Astrocyte (in vitro differentiated cells and primary cell): Measurements from ENCODE around the gene ZKSCAN1. TPM values are rescaled to one million over a fixed set of nuclear protein-coding genes. Genes with fewer than 3 reads are reported as not detected.

ENCODE experiments used
- DNase-seq: peaks from one replicate; pipeline ENCODE4 v3.0.0-alpha.2; 2010; ENCODE audit warnings: low read depth
- FAIRE-seq: peaks from 2 replicates; lab custom pipeline; 2011; peaks lifted over from hg19 to GRCh38; lab: Jason Lieb, UNC
- H2AFZ ChIP-seq: 2 replicates; pipeline ENCODE4 v1.6.0; 2012; ENCODE audit warnings: low read depth, low read length, inconsistent platforms
- H3K27ac ChIP-seq: 2 replicates; pipeline ENCODE4 v1.5.1; 2011; ENCODE audit warnings: low read depth, low read length, inconsistent platforms
- H3K27me3 ChIP-seq: 2 replicates; pipeline ENCODE4 v1.6.0; 2011; ENCODE audit warnings: low read length, inconsistent platforms; ENCODE audit not compliant: insufficient read depth
- H3K36me3 ChIP-seq: 2 replicates; pipeline ENCODE4 v1.5.1; 2011; ENCODE audit warnings: low read length, inconsistent platforms; ENCODE audit not compliant: insufficient read depth
- H3K4me1 ChIP-seq: 2 replicates; pipeline ENCODE4 v1.5.1; 2011; ENCODE audit warnings: low read length, inconsistent platforms; ENCODE audit not compliant: insufficient read depth
- H3K4me2 ChIP-seq: 2 replicates; pipeline ENCODE4 v1.6.0; 2012; ENCODE audit warnings: low read length, inconsistent platforms
- H3K4me3 ChIP-seq: 2 replicates; pipeline ENCODE4 v1.5.1; 2011; ENCODE audit warnings: low read depth, mild to moderate bottlenecking, low read length, inconsistent platforms; ENCODE audit not compliant: insufficient read depth
- H3K79me2 ChIP-seq: 2 replicates; pipeline ENCODE4 v1.6.0; 2012; ENCODE audit warnings: mild to moderate bottlenecking, low read length, inconsistent platforms; ENCODE audit not compliant: insufficient read depth
- H3K9ac ChIP-seq: 2 replicates; pipeline ENCODE4 v1.6.0; 2012; ENCODE audit warnings: mild to moderate bottlenecking, low read length, inconsistent platforms
- H3K9me3 ChIP-seq: 2 replicates; pipeline ENCODE4 v1.5.1; 2012; ENCODE audit warnings: low read depth, mild to moderate bottlenecking, low read length, inconsistent platforms; ENCODE audit not compliant: insufficient read depth
- H4K20me1 ChIP-seq: 2 replicates; pipeline ENCODE4 v1.6.0; 2012; ENCODE audit warnings: low read length, inconsistent platforms; ENCODE audit not compliant: insufficient read depth
- H3K27ac Mint-ChIP-seq: one replicate; pipeline ENCODE4 v1.8.0; 2021; ENCODE audit warnings: mild to moderate bottlenecking, mixed read lengths; ENCODE audit not compliant: unreplicated experiment
- H3K27me3 Mint-ChIP-seq: one replicate; pipeline ENCODE4 v1.8.0; 2021; ENCODE audit warnings: low read depth, mixed read lengths; ENCODE audit not compliant: unreplicated experiment
- H3K36me3 Mint-ChIP-seq: one replicate; pipeline ENCODE4 v1.8.0; 2021; ENCODE audit warnings: low read depth, mixed read lengths; ENCODE audit not compliant: unreplicated experiment
- H3K4me1 Mint-ChIP-seq: one replicate; pipeline ENCODE4 v1.8.0; 2021; ENCODE audit warnings: low read depth, mixed read lengths; ENCODE audit not compliant: unreplicated experiment
- H3K4me3 Mint-ChIP-seq: one replicate; pipeline ENCODE4 v1.8.0; 2021; ENCODE audit warnings: mild to moderate bottlenecking, moderate library complexity, mixed read lengths; ENCODE audit not compliant: unreplicated experiment
- H3K9me3 Mint-ChIP-seq: one replicate; pipeline ENCODE4 v1.8.0; 2021; ENCODE audit warnings: mild to moderate bottlenecking, mixed read lengths; ENCODE audit not compliant: unreplicated experiment
- EZH2 ChIP-seq: IDR thresholded peaks from 2 replicates; pipeline ENCODE4 v1.6.1; 2012; ENCODE audit warnings: mild to moderate bottlenecking, low read length, inconsistent platforms; ENCODE audit not compliant: insufficient read depth
- total RNA-seq: library from RNA; stranded (reverse); gene quantifications from 2 replicates; pipeline ENCODE4 v1.2.1, GENCODE V29; 2021
- TF ChIP-seq, protein P1 (sequence below): IDR thresholded peaks from 2 replicates; pipeline ENCODE4 v1.5.1; 2011; ENCODE audit warnings: low read depth, mild to moderate bottlenecking, inconsistent platforms, low read length, moderate library complexity; ENCODE audit not compliant: insufficient read depth

The ZKSCAN1 gene
- total RNA-seq, 1 donor from 2014 or later = 70.8 TPM

DNA sequence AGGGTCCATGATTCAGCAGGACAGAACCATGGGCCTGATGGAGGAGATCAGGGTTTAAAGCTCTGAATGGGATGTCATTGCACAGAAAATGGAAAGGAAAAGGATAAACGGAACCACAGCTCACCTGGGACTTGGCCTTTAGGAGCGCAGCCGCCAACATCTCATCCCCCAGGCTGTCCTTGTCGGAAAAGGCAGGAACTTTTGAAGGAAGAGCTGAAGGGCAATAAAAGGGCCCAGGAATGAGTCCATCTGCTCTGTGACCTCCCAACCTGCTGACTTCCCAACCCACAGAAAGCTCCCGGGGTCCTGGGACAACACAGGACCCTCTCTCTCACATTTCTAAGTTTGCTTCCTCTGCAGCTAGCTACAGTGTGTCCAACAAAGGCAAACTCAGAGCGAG lies 60.0 kb downstream of the ZKSCAN1 start:
- Histone ChIP-seq H3K9ac (no peak overlapping the region), H2AFZ (no peak overlapping the region), H3K36me3 (peaks cover 76% of the 10 kb centered on the region), H3K4me1 (peaks cover 13% of the 10 kb centered on the region), H3K27ac (no peak overlapping the region), H3K4me3 (no peak overlapping the region), H3K27me3 (no peaks in the 10 kb centered on the region), H3K4me2 (no peak overlapping the region), H3K79me2 (peaks cover 66% of the 10 kb centered on the region), H4K20me1 (peaks cover 53% of the 10 kb centered on the region), H3K9me3 (peaks cover 40% of the 10 kb centered on the region)
- H3K4me1 Mint-ChIP-seq = peaks cover 18% of the 10 kb centered on the region
- H3K4me3 Mint-ChIP-seq = no peak overlapping the region
- no peak for FAIRE-seq
- peaks cover 59% of the 10 kb centered on the region for H3K36me3 Mint-ChIP-seq
- H3K27ac Mint-ChIP-seq = no peak overlapping the region
- H3K9me3 Mint-ChIP-seq = peaks cover 33% of the 10 kb centered on the region
- no peaks in the 10 kb centered on the region for H3K27me3 Mint-ChIP-seq
- TF ChIP-seq, protein P1, sequence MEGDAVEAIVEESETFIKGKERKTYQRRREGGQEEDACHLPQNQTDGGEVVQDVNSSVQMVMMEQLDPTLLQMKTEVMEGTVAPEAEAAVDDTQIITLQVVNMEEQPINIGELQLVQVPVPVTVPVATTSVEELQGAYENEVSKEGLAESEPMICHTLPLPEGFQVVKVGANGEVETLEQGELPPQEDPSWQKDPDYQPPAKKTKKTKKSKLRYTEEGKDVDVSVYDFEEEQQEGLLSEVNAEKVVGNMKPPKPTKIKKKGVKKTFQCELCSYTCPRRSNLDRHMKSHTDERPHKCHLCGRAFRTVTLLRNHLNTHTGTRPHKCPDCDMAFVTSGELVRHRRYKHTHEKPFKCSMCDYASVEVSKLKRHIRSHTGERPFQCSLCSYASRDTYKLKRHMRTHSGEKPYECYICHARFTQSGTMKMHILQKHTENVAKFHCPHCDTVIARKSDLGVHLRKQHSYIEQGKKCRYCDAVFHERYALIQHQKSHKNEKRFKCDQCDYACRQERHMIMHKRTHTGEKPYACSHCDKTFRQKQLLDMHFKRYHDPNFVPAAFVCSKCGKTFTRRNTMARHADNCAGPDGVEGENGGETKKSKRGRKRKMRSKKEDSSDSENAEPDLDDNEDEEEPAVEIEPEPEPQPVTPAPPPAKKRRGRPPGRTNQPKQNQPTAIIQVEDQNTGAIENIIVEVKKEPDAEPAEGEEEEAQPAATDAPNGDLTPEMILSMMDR = no peak
- TF ChIP-seq EZH2 = no peak
- no peak for DNase-seq

DNA sequence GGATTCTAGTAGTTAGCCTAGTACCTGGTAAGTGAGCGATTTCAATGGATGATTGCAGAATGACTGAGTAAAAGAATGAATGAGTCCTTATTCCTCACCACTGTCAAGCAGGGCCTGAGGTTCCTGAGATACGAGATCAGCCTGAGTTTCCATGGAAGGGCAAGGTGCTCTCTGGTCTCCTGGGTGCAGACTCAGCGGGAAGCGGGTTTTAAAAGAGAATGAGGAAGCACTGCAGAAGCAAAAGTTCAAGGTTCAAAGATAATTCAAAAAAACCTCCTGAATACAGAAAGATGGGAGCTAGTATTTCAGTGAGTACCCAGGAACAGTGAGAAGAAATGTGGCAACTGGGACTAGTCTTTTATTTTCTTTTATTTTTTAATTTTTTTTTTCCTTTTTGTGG lies 61.8 kb downstream of the ZKSCAN1 start:
- H4K20me1 ChIP-seq = peaks cover 43% of the 10 kb centered on the region
- H3K9me3 ChIP-seq = peaks cover 22% of the 10 kb centered on the region
- no peak overlapping the region for H3K4me3 ChIP-seq
- no peak overlapping the region for H3K9ac ChIP-seq
- no peak for DNase-seq
- FAIRE-seq = no peak
- H3K36me3 ChIP-seq = peaks cover 58% of the 10 kb centered on the region
- Mint-ChIP-seq H3K27ac (peak overlapping the region; percentile 35), H3K9me3 (peaks cover 15% of the 10 kb centered on the region), H3K36me3 (peaks cover 45% of the 10 kb centered on the region), H3K4me3 (peak overlapping the region; percentile 11), H3K27me3 (no peaks in the 10 kb centered on the region), H3K4me1 (peaks cover 20% of the 10 kb centered on the region)
- no peak overlapping the region for H2AFZ ChIP-seq
- H3K27me3 ChIP-seq = no peaks in the 10 kb centered on the region
- no peak for TF ChIP-seq EZH2
- TF ChIP-seq, protein P1 = no peak
- H3K4me1 ChIP-seq = peaks cover 17% of the 10 kb centered on the region
- no peak overlapping the region for H3K4me2 ChIP-seq
- no peak overlapping the region for H3K27ac ChIP-seq
- H3K79me2 ChIP-seq = peaks cover 68% of the 10 kb centered on the region

DNA sequence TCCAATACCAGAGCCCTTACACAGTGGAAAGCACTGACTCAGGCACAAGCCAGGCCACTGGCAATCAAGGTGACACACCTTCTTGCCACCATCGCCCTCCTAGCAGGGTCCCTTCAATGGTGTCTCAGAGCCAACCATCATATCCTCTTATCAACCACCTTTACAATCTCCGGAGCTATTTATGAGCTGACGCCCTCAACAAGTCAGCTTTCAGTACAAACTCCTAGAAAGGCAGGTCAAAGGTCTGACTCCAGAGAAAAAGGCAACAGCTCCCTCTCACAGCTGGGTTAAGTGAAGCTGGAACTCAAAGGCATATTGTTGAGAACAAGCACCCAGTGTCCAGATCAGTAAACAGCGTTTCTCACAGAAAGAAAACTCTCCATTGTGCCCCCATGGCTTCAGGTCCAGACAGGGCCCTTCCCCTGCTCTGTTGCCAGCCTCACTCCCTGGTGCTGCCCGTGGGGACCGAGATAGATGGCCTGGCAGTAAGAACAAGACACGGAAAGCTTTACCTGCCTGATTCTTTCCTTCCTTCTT lies 63.7 kb downstream of the ZKSCAN1 start:
- Mint-ChIP-seq H3K27me3 (no peaks in the 10 kb centered on the region), H3K27ac (peak overlapping the region; percentile 63), H3K9me3 (peaks cover 5% of the 10 kb centered on the region), H3K4me1 (peaks cover 23% of the 10 kb centered on the region), H3K4me3 (peak overlapping the region; percentile 98), H3K36me3 (peaks cover 31% of the 10 kb centered on the region)
- DNase-seq (no peak), FAIRE-seq (no peak)
- H3K4me2 ChIP-seq = peak overlapping the region; percentile 90
- H3K4me1 ChIP-seq = peaks cover 24% of the 10 kb centered on the region
- H3K27me3 ChIP-seq = no peaks in the 10 kb centered on the region
- peaks cover 41% of the 10 kb centered on the region for H3K36me3 ChIP-seq
- peaks cover 38% of the 10 kb centered on the region for H4K20me1 ChIP-seq
- no peak overlapping the region for H3K9ac ChIP-seq
- peaks cover 6% of the 10 kb centered on the region for H3K9me3 ChIP-seq
- H3K27ac ChIP-seq = peak overlapping the region; percentile 34
- no peak for TF ChIP-seq EZH2
- TF ChIP-seq, protein P1 = no peak
- H3K79me2 ChIP-seq = peaks cover 68% of the 10 kb centered on the region
- no peak overlapping the region for H3K4me3 ChIP-seq
- H2AFZ ChIP-seq = no peak overlapping the region
